Activated CD4-positive, alpha-beta T cell treated with anti-CD3 and anti-CD28 coated beads for 24 hours (primary cell): ENCODE data around the gene POSTN.

ENCODE experiments used
- DNase-seq, 2 donors: peaks; one replicate each; pipeline ENCODE4 v3.0.0-alpha.2; 2020; ENCODE audit warnings: low read depth in 2 of 2

The POSTN gene, protein sequence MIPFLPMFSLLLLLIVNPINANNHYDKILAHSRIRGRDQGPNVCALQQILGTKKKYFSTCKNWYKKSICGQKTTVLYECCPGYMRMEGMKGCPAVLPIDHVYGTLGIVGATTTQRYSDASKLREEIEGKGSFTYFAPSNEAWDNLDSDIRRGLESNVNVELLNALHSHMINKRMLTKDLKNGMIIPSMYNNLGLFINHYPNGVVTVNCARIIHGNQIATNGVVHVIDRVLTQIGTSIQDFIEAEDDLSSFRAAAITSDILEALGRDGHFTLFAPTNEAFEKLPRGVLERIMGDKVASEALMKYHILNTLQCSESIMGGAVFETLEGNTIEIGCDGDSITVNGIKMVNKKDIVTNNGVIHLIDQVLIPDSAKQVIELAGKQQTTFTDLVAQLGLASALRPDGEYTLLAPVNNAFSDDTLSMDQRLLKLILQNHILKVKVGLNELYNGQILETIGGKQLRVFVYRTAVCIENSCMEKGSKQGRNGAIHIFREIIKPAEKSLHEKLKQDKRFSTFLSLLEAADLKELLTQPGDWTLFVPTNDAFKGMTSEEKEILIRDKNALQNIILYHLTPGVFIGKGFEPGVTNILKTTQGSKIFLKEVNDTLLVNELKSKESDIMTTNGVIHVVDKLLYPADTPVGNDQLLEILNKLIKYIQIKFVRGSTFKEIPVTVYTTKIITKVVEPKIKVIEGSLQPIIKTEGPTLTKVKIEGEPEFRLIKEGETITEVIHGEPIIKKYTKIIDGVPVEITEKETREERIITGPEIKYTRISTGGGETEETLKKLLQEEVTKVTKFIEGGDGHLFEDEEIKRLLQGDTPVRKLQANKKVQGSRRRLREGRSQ

DNA sequence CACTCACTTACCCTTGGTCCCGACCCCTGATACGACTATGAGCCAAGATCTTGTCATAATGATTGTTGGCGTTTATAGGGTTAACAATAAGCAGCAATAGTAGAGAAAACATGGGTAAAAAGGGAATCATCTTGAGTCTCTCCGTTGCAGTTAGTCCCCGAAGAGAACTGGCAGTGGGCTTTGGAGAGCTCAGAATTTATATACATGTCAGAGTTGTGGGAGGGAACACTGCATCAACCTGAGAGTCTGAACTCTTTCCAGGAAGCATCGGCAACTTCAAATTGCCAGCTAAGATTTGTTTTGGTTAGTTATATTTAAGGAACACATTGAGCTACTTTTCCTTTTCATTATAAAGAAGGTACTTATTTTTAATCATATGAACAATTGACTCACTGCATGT is at the start of gene POSTN:
Gene POSTN, minus strand, starts transcription at position 172 of the 400 bp plus-strand sequence. Its CDS starts 42 bp downstream, at position 130.
- no peak for DNase-seq

DNA sequence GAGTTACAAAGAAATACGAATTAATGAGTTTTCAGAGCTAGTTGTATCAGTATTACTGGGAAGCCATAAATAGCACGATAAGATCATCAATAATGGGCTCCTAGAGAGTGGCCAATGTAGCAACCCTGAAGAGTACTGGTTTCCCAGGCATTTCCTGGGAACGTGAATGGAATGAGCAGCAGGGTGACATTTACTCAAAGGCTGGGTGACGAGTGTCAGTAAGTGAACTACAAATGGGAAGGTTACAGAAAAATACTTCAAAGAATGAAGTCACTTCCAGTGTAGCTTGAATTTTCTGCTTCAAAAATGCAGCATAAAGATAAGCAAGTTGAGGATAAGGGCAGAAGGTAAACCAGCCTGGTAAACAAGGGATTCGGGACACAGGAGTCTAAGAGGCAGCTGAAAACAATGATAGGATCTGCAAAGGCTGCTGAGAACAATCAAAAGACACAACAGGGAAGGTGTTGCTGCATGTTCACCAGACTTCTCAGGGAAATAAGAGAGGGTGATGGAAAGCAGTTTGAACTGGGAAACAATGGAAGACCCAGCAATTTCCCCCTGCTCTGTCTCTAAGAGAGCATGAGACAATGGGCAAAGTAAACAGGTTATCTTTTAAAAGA is 48.6 kb upstream of the POSTN start:
- DNase-seq = no peak

DNA sequence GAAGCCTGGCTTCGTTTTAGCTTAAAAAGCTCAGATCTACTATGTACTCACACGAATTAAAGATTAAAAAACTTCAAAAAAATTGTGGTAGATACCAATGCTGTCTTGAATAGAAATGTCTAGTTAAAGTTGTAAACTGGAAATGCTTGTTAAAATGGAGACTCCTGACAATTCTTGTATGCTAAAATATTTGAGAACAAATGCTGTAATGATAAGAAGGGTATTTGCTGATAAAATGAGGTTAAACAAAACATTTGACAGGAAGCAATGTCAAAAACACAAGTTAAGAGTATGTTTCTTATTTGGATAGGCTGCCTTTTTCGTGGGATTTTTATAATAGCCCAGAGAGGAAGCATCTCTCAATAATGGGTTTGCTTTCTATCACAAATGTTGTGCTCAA is 48.0 kb upstream of the POSTN start:
- DNase-seq = no peak

DNA sequence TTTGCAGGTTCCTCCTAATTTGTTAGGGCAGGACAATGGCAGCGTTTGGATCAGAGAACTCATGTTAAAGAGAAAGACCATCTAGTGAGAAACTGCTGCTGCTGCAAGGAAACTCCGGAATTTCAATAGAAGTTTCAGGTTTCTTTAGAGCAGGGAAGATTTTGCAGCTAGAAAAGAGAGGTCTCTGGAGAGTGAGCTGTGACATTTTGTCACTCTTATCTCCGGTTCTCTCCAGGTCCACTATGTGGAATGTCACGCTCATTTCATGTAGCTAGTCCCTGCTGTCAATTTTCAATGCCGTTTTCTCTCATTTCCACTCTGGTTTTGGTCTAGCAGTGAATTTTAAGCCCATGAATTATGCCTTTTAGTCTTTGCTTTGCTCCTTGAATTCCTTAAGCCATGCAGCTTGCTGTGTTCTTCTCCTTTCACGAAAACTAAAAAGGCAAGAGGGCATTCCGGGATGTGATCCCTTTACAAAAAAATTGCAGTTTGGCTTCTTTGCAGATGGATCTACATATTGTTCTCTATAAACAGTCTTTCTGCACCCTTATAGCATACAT is 46.7 kb upstream of the POSTN start:
- DNase-seq = no peak

DNA sequence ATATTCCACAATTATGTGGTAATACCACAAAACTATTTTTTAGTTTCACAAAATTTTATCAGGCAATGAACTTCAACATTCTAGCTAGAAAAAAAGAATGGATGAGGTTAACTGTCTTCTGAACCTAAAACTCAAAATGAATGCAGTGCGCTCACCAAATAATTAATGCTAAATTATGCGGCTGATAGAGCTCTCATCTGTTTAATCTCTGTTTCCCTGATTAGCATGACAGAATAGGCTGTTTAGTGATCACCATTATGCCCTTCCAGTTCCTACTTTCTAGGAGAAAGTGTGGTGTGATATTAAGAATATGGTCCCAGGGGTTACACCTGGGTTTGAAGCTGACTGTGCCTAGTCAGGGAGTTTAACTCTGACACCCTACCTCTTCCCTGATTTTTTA is 42.8 kb upstream of the POSTN start:
- DNase-seq = no peak

DNA sequence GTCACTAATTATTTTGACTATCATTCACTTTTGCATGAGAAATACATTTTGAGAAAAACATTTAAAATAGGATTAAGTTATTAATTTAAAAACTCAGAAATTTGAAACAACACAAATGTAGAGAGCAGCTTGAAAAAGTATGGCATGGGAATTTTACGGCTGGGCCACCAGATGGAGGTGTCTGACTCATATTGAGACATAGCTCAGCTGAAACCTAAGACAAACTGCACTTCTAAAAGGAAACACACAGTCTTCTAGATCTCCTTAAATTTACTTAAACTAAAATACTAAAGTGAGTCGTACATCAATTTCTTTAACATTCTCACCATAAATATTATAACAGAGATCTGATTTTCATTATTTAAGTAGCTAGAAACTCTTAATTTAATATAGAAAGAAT is 41.9 kb upstream of the POSTN start:
- DNase-seq = no peak

DNA sequence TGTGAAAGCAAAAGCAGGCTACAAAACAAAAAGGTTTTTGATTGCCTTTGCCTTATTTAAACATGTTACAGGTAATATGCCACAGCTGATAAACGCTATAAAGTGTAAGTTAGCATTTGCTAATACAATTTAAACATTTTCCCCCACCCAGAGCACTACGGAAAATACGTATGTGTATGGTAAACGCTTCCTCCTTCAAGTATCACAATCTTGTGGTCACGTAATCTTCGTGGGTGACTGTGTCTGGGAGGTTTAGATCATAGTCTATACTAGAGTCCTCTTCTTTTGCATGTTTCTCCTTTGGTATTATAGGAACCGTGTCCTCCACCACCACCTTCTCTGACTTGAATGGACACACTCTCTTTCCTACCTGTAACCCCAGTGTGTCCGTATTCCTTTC is 38.1 kb upstream of the POSTN start:
- no peak for DNase-seq

DNA sequence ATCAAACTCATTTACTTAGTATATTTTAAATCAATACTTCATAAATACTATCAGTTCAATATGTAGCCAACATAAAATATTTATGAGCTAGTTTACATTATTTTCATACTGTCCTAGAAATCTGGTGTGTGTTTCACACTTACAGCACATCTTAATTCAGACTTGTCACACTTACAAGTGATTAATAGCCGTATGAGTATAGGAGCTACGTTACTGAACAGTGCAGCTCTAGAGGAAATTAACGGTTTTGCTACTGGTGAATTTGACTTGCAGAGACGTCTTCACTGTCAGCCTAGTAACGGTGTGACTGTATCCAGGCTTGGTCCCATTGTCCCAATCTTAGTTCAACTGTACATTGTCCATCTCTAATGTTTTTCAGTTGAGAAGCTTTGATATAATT is 33.7 kb upstream of the POSTN start:
- DNase-seq = no peak

DNA sequence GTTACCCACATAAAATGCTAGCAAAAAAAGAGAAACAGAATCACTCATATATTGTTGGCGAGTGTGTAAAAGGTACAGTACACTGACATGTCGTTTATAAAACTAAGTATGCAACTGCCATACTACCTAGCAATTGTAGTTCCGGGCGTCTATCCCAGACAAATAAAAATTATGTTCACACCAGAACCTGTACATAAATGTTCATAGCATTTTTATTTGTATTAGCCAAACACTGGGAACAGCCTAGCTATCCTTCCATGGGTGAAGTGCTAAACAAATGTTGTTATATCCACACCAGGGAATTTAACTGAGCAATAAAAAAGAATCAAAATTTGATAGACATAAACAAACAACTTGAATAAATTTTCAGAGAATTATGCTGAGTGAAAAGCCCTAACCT is 28.9 kb upstream of the POSTN start:
- no peak for DNase-seq

DNA sequence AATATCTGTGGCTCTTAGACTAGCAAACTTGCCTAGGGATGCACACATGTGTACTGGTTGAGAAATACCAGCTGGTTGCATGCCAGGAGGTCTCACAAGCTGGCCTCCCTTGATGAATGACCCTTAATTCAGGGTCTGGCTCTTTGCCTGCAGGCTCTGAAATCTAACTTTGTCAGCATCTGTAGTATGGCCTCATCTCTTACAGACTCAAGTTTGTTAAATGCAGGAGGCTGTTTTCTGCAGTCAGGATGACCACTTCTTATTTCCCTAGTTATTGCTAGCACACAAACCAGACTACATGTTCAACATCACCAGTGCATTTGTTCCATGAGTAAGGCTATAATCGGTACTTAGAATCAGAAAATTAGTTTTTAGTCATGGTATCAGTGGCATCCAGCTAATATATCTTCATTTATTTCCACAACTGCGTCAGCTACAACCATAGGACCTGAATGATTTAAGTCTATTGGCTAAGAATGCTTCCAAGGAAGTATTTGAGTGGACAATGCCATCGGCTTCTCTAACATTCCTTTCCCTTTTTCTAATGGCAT is 23.3 kb upstream of the POSTN start:
- DNase-seq = no peak

DNA sequence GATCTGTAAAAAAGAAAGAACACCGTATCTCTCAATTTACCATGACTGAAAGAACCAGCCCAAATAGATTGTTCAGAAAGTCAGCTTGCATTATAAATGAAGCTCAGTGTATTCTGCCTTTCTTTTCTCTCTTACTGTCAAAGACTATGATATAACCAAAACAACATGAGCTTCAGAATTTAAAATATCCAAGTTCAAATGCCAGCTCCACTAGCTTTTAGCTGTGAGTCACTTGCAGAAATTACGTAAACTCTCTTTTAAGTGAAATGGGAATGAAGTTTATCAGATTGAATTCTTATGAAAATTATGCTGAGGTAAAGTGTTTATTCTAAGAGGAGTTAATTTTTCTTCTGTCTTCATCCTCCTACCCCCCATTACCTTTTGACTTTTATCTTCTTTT is 20.0 kb upstream of the POSTN start:
- DNase-seq = no peak

DNA sequence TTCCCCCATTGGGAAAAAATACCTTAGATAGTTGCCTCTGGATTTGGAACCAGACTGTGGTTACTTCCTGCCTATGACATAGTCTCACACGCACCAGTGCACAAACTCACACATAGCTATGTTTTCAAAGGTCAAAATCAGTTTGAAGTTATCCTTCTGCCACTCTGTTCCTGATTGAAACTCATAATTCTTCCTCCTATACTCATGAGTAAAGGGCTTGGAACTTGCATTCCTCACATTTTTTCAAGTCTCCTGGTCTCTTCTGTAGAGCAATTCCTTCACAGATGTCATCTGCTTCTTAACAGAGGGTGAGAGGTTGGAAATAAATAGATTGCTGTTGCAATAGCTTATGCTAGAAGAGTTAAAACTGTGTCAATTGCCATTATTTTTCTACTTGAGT is 18.6 kb upstream of the POSTN start:
- no peak for DNase-seq

DNA sequence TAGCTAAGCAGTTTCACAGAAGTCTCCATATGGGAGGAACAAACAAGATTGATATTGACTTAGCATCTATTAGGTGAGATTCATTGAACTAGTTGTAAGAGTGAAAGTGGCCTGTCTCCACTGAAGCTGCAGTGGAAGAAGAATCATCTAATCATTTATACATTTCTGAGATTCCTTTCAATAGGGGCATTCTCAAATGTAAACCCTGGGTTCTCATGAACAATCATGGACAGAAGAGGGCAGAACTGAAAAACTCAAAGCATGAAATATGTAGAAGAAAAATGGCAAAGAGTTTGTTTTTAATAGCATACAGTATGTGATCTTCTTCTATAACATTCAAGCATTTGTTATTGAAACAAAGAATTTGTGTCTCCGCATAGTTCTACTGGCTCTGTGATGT is 17.6 kb upstream of the POSTN start:
- DNase-seq = no peak

DNA sequence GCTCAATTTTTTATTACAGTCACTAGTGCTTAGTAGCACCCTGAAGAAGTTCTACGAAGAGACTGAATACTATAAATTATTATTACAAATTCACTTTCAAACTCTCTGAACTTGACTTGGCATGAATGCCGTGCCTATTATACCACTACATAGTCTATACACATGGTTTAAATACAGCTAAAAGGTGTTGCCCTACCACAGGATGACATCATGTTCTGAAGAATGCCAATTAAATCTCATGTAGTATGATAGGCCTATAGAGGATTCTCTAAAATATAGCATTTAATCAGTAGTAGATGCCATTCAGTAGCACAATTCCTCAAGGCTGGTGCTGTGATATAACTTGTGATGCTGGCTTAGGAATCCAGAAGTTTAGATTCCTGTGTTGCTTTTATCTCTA is 16.7 kb upstream of the POSTN start:
- DNase-seq = no peak

DNA sequence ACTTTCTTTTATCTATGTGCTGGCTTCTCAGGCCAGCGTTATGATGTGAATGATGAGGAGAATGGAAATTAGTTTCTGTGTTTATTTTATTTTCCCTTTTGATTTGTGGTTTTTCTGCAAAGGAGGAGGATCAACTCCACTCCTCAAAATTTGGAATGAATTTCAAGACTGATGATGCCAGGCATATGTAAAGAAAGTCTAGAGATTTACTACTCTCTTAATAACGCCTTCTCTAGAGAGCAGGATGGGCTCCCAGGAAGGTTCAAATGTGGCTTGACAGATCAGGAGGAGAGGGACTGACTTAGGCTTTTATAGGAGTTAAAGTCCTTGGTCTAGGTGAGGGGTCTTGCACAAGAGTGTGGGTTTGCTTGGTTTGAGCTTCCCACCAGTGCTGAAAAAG is 15.1 kb upstream of the POSTN start:
- no peak for DNase-seq

DNA sequence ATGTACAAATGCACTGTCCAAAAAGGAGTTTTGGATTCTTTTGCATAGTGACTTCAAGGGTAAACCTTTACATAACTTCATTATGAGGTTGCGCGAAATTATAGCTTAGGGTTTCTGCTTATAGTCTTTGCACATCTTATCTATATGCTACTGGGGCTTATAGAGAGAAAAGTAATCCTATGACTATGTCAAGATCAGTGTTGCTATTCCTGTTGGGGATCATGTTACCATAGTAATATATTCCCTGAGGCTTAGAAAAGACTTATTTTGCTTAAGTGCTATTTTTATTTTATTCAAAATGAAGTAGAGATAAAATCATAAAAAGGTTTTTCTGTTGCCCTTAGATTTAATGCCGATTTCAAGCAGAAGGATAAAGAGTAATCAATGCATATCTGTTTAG is 14.7 kb upstream of the POSTN start:
- DNase-seq = no peak

DNA sequence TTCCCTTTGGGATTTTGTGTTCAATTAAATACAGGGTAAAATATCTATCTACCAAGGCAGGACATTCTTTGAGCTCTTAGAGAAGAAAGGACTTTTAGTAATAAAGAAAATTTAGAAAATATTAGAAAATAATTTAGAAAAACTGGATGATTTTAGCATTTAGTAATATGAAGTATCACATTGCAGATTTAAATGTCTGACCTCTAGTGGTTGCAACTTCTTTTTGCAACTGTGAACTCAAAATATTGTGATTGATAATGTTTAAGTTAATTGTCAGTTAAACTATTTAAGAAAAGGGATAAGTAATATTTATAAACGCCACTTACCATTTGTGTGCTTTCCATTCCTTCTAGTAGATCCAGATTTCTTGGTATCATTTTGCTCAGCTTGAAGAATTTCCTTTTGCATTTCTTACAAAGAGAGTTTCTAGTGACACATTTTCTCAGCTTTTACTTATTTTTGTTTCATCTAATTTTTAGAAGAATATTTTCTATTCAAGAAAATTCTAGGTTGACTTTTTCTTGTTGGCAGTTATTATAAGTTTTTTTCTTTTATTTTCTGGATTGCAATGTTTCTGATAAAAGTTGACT is 10.3 kb upstream of the POSTN start:
- no peak for DNase-seq

DNA sequence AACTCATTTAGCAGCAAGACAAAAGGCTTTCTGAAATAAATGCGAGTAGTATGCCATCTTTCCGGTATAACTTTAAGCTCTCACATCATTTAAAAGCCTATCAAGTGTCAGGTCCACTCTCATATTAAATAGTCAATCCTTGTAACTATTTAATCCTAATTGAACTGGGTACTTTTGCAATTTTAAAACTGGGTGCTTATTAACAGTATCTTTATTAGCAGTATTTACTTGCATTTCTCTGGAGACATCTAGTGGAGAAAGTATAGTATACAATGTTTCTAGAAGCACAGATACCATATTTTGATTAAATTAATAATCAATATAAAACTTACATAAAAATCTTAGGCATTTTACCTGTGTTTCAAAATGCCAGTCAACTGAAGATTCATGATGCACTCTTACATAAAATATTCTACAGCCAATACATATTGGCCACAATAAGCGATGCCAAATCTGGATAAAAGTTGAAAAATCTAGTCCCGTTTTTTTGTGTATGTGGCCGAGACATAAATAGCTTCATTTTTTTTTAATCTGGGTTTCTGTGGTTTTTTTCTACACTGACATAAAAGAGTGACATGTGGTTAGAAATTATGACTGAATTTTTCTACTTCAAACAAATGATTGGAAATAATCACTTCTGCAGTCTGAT is 4.3 kb upstream of the POSTN start:
- DNase-seq = no peak

DNA sequence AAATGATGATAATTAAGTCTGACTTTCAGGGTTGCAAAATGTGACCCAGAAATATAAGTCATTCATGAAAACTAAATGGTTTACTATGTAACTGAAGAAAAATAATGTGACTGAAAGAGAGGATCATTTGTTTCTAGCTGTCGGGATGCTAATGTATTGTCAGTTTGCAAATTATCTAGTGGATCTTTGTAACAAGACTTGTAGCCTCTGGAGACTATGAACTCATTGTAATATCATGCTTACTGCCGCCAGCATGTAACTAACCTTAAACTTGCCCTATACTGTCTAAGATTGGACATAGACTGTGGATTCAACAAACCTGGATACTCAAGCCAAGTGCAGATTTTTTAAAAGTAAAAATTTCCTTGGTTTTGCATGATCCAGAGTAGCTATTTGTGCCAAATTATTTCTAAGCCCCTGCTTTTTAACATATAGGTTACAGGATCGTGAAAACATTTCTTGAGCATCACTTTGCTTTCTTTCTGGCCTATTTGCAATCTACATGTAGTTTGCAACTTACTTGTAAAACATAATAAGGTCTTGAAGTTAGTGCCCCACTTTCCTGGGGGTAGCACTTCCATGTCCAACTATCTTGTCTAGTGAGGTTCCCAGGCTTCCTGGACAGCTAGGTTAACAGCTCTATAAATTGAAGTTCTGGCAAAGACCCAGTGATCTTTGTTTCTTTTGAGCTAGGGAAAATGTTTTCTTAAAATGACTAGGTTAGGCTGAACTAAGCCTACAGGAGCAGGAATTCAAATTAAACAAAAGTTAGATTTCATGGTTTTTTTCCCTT is 3.3 kb upstream of the POSTN start:
- DNase-seq = no peak

DNA sequence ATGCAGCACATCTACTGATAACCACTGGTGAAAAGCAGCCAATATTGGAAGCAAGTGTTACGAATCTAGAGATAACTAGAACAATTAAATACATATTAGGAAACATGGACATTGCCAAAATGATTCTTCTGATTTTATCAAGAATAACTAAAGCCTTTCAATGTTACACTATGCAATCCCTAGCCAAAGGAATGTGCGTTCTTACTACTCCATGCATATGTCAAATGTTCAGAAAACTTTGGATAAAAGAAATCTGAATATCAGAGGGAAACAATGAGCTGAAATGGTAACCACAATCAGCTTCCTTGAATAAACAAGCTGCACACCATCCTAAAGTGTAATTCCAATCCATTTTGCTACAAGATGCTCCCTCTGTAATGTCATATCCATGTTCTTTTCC is 951 bp upstream of the POSTN start:
- DNase-seq = no peak
